ENCODE results near the gene POLRMT. TPM values are rescaled to one million over a fixed set of nuclear protein-coding genes. Genes with fewer than 3 reads are reported as not detected.
A peak's percentile ranks its signal among the peaks of the same experiment; 100 is the strongest.

The POLRMT gene
- total and polyA plus RNA-seq, 3 experiments from 2014 or later, result 58.8 to 77.3 (median 75.2) TPM

GRCh38 chr19:660793-661426, 27.6 kb upstream of the POLRMT start:
- Histone ChIP-seq H3K4me3 (ENCODE audit: low read length) (peak overlapping the region; percentile 84), H3K27me3 (ENCODE audit: insufficient read depth, low read length, poor library complexity, severe bottlenecking) (no peaks in the 10 kb centered on the region), H3K9me3 (ENCODE audit: low read length) (no peaks in the 10 kb centered on the region), H3K36me3 (ENCODE audit: insufficient read depth, low read length) (no peaks in the 10 kb centered on the region), H3K27ac (ENCODE audit: low read depth, low read length) (peak overlapping the region; percentile 91), H3K4me1 (ENCODE audit: insufficient read depth, low read length) (peaks cover 56% of the 10 kb centered on the region)
- Mint-ChIP-seq H3K36me3 (peaks cover 0 to 42% (median 0%) of the 10 kb centered on the region in 3 donors), H3K4me1 (peaks cover 36 to 71% (median 39%) of the 10 kb centered on the region in 3 donors), H3K9me3 (no peaks in the 10 kb centered on the region), H3K27ac (peak overlapping the region; percentile 96 to 100 (median 100)), H3K27me3 (peaks cover 0 to 3% of the 10 kb centered on the region in 2 donors), H3K4me3 (peak overlapping the region; percentile 98 to 99 (median 98))
- no peak for DNase-seq
- ChIA-PET CTCF (interaction anchor here (0.6 to 1.6 kb wide), 3 partner anchors 12 to 342 kb away, joined by 3 to 4 read pairs (median 4); no protein-coding TSS in a partner anchor), POLR2A (interaction anchor here (0.5 to 2.5 kb wide), 6 partner anchors 11 to 417 kb away, joined by 3 to 20 read pairs (median 4); partner anchors contain the start of gene POLRMT)

- Histone ChIP-seq H3K36me3 (ENCODE audit: insufficient read depth, low read length) (no peaks in the 10 kb centered on the region), H3K27me3 (ENCODE audit: insufficient read depth, low read length, poor library complexity, severe bottlenecking) (no peaks in the 10 kb centered on the region), H3K4me1 (ENCODE audit: insufficient read depth, low read length) (peaks cover 60% of the 10 kb centered on the region), H3K9me3 (ENCODE audit: low read length) (no peaks in the 10 kb centered on the region), H3K4me3 (ENCODE audit: low read length) (peak overlapping the region; percentile 84), H3K27ac (ENCODE audit: low read depth, low read length) (peak overlapping the region; percentile 91)
- Mint-ChIP-seq H3K27ac (peak overlapping the region; percentile 96 to 100 (median 100)), H3K27me3 (peaks cover 0 to 3% of the 10 kb centered on the region in 2 donors), H3K4me1 (peaks cover 42 to 75% (median 46%) of the 10 kb centered on the region in 3 donors), H3K9me3 (no peaks in the 10 kb centered on the region), H3K4me3 (peak overlapping the region; percentile 98 to 99 (median 98)), H3K36me3 (peaks cover 0 to 56% (median 2%) of the 10 kb centered on the region in 3 donors)
- POLR2A ChIA-PET, result interaction anchor here (0.5 to 0.9 kb wide), 3 partner anchors 69 to 580 kb away, joined by 3 to 5 read pairs (median 3); partner anchors contain the start of gene HCN2
- CTCF ChIA-PET, result interaction anchor here (0.9 kb wide), 1 partner anchor 131 kb away, joined by 3 read pairs; no protein-coding TSS in a partner anchor
- DNase-seq, result peak; percentile 27 to 88 (median 78)
Observed at GRCh38 chr19:658916-659839, 25.8 kb upstream of the POLRMT start.

- peak overlapping the region; percentile 38 to 72 (median 56) for H3K4me3 Mint-ChIP-seq
- peaks cover 0 to 3% of the 10 kb centered on the region in 2 donors for H3K27me3 Mint-ChIP-seq
- H3K9me3 Mint-ChIP-seq, result no peaks in the 10 kb centered on the region
- ChIA-PET CTCF (interaction anchor here (1.2 kb wide), 1 partner anchor 24 kb away, joined by 4 read pairs; the partner anchor contains the start of gene POLRMT), POLR2A (no interaction called here)
- peaks cover 42 to 77% (median 44%) of the 10 kb centered on the region in 3 donors for H3K4me1 Mint-ChIP-seq
- Histone ChIP-seq H3K27me3 (ENCODE audit: insufficient read depth, low read length, poor library complexity, severe bottlenecking) (no peaks in the 10 kb centered on the region), H3K36me3 (ENCODE audit: insufficient read depth, low read length) (peaks cover 5% of the 10 kb centered on the region), H3K4me1 (ENCODE audit: insufficient read depth, low read length) (peaks cover 54% of the 10 kb centered on the region), H3K4me3 (ENCODE audit: low read length) (no peak overlapping the region), H3K27ac (ENCODE audit: low read depth, low read length) (peak overlapping the region; percentile 4), H3K9me3 (ENCODE audit: low read length) (no peaks in the 10 kb centered on the region)
- H3K36me3 Mint-ChIP-seq, result peaks cover 0 to 64% (median 2%) of the 10 kb centered on the region in 3 donors
- peak overlapping the region; percentile 63 to 100 (median 97) for H3K27ac Mint-ChIP-seq
- DNase-seq, result no peak
Observed at GRCh38 chr19:658059-658839, 24.9 kb upstream of the POLRMT start.

GRCh38 chr19:657611-658010, 24.3 kb upstream of the POLRMT start:
- H3K36me3 ChIP-seq (ENCODE audit: insufficient read depth, low read length), result peaks cover 6% of the 10 kb centered on the region
- CTCF ChIA-PET, result interaction anchor here (1.2 kb wide), 1 partner anchor 23 kb away, joined by 4 read pairs; the partner anchor contains the start of gene POLRMT
- H3K4me1 Mint-ChIP-seq, result peaks cover 42 to 78% (median 44%) of the 10 kb centered on the region in 3 donors
- no peaks in the 10 kb centered on the region for H3K9me3 Mint-ChIP-seq
- H3K27me3 ChIP-seq (ENCODE audit: insufficient read depth, low read length, poor library complexity, severe bottlenecking), result no peaks in the 10 kb centered on the region
- H3K4me3 ChIP-seq (ENCODE audit: low read length), result no peak overlapping the region
- H3K27ac ChIP-seq (ENCODE audit: low read depth, low read length), result no peak overlapping the region
- peak overlapping the region in 6 of 8 donors; percentile 27 to 99 (median 79) for H3K27ac Mint-ChIP-seq
- peaks cover 0 to 68% (median 2%) of the 10 kb centered on the region in 3 donors for H3K36me3 Mint-ChIP-seq
- DNase-seq, result no peak
- POLR2A ChIA-PET, result no interaction called here
- peaks cover 0 to 3% of the 10 kb centered on the region in 2 donors for H3K27me3 Mint-ChIP-seq
- no peaks in the 10 kb centered on the region for H3K9me3 ChIP-seq (ENCODE audit: low read length)
- peaks cover 54% of the 10 kb centered on the region for H3K4me1 ChIP-seq (ENCODE audit: insufficient read depth, low read length)
- peak overlapping the region in 2 of 7 donors; percentile 10 to 12 for H3K4me3 Mint-ChIP-seq

- no peaks in the 10 kb centered on the region for H3K9me3 Mint-ChIP-seq
- H3K27ac Mint-ChIP-seq, result peak overlapping the region in 7 of 8 donors; percentile 33 to 99 (median 88)
- H3K27ac ChIP-seq (ENCODE audit: low read depth, low read length), result no peak overlapping the region
- no peak for DNase-seq
- peaks cover 54% of the 10 kb centered on the region for H3K4me1 ChIP-seq (ENCODE audit: insufficient read depth, low read length)
- no peak overlapping the region for H3K4me3 ChIP-seq (ENCODE audit: low read length)
- peaks cover 0 to 3% of the 10 kb centered on the region in 2 donors for H3K27me3 Mint-ChIP-seq
- peaks cover 42 to 78% (median 44%) of the 10 kb centered on the region in 3 donors for H3K4me1 Mint-ChIP-seq
- CTCF ChIA-PET, result interaction anchor here (0.7 to 1.2 kb wide), 3 partner anchors 15 to 75 kb away, joined by 3 to 4 read pairs (median 3); partner anchors contain the start of gene POLRMT
- no peaks in the 10 kb centered on the region for H3K27me3 ChIP-seq (ENCODE audit: insufficient read depth, low read length, poor library complexity, severe bottlenecking)
- H3K36me3 ChIP-seq (ENCODE audit: insufficient read depth, low read length), result peaks cover 6% of the 10 kb centered on the region
- no peaks in the 10 kb centered on the region for H3K9me3 ChIP-seq (ENCODE audit: low read length)
- peak overlapping the region in 6 of 7 donors; percentile 3 to 43 (median 16) for H3K4me3 Mint-ChIP-seq
- POLR2A ChIA-PET, result no interaction called here
- H3K36me3 Mint-ChIP-seq, result peaks cover 0 to 71% (median 2%) of the 10 kb centered on the region in 3 donors
Observed at GRCh38 chr19:656751-657559, 23.6 kb upstream of the POLRMT start.

- Histone ChIP-seq H3K27ac (ENCODE audit: low read depth, low read length) (no peak overlapping the region), H3K4me3 (ENCODE audit: low read length) (no peak overlapping the region), H3K36me3 (ENCODE audit: insufficient read depth, low read length) (peaks cover 13% of the 10 kb centered on the region), H3K4me1 (ENCODE audit: insufficient read depth, low read length) (peaks cover 54% of the 10 kb centered on the region), H3K9me3 (ENCODE audit: low read length) (no peaks in the 10 kb centered on the region), H3K27me3 (ENCODE audit: insufficient read depth, low read length, poor library complexity, severe bottlenecking) (no peaks in the 10 kb centered on the region)
- Mint-ChIP-seq H3K4me1 (peaks cover 41 to 73% (median 41%) of the 10 kb centered on the region in 3 donors), H3K4me3 (peak overlapping the region in 6 of 7 donors; percentile 29 to 81 (median 44)), H3K36me3 (peaks cover 0 to 66% (median 2%) of the 10 kb centered on the region in 3 donors), H3K27me3 (no peaks in the 10 kb centered on the region), H3K9me3 (no peaks in the 10 kb centered on the region), H3K27ac (peak overlapping the region; percentile 39 to 96 (median 84))
- CTCF ChIA-PET, result interaction anchor here (0.9 to 1.5 kb wide), 3 partner anchors 14 to 24 kb away, joined by 3 to 4 read pairs (median 3); no protein-coding TSS in a partner anchor
- no peak for DNase-seq
- POLR2A ChIA-PET, result no interaction called here
Observed at GRCh38 chr19:655691-656090, 22.4 kb upstream of the POLRMT start.

Measured in CD8-positive, alpha-beta memory T cell (primary cell).